Measurements from ENCODE around the gene ABLIM1. TPM values are rescaled to one million over a fixed set of nuclear protein-coding genes. Genes with fewer than 3 reads are reported as not detected.

Gene ABLIM1
- total RNA-seq, 1 experiment from 2014 or later: 62.1 TPM

GRCh38 chr10:114650831-114651230 lies 7.2 kb downstream of the ABLIM1 start:
- no peak for TF ChIP-seq E2F4 (CRISPR knock-in tag; IDR thresholded peaks at IDR 0.05; ENCODE audit: borderline replicate concordance, low read depth)
- H3K27ac Mint-ChIP-seq: no peak overlapping the region
- no peak overlapping the region for H3K4me3 Mint-ChIP-seq
- H3K27me3 Mint-ChIP-seq (ENCODE audit: low read depth): no peaks in the 10 kb centered on the region
- ChIA-PET CTCF (interaction anchor here (1.2 kb wide), 1 partner anchor 44 kb away, joined by 3 read pairs; no protein-coding TSS in a partner anchor), POLR2A (interaction anchor here (0.6 to 0.7 kb wide), 2 partner anchors 9 to 82 kb away, joined by 3 read pairs; no protein-coding TSS in a partner anchor)
- H3K36me3 Mint-ChIP-seq: no peaks in the 10 kb centered on the region
- DNase-seq (ENCODE audit: low spot score): no peak
- H3K4me1 Mint-ChIP-seq: no peaks in the 10 kb centered on the region
- no peak for ATAC-seq
- H3K9me3 Mint-ChIP-seq: no peaks in the 10 kb centered on the region

GRCh38 chr10:114650266-114650665 lies 7.8 kb downstream of the ABLIM1 start:
- no peaks in the 10 kb centered on the region for H3K27me3 Mint-ChIP-seq (ENCODE audit: low read depth)
- no peaks in the 10 kb centered on the region for H3K36me3 Mint-ChIP-seq
- H3K9me3 Mint-ChIP-seq: no peaks in the 10 kb centered on the region
- no peak overlapping the region for H3K4me3 Mint-ChIP-seq
- DNase-seq (ENCODE audit: low spot score) (no peak), ATAC-seq (no peak)
- no peaks in the 10 kb centered on the region for H3K4me1 Mint-ChIP-seq
- POLR2A ChIA-PET: no interaction called here
- CTCF ChIA-PET: interaction anchor here (1.2 kb wide), 1 partner anchor 44 kb away, joined by 3 read pairs; no protein-coding TSS in a partner anchor
- H3K27ac Mint-ChIP-seq: no peak overlapping the region
- no peak for TF ChIP-seq USF2 (CRISPR knock-in tag; IDR thresholded peaks at IDR 0.05)
- no peak for TF ChIP-seq TEAD4 (CRISPR knock-in tag; IDR thresholded peaks at IDR 0.05)
- TF ChIP-seq FOXP1 (CRISPR knock-in tag; IDR thresholded peaks at IDR 0.05; ENCODE audit: borderline replicate concordance): no peak
- TF ChIP-seq ESRRA (CRISPR knock-in tag; IDR thresholded peaks at IDR 0.05; ENCODE audit: borderline replicate concordance): no peak
- no peak for TF ChIP-seq SP1 (CRISPR knock-in tag; conservative IDR thresholded peaks at IDR 0.05)
- no peak for TF ChIP-seq ATF1 (CRISPR knock-in tag; IDR thresholded peaks at IDR 0.05)
- TF ChIP-seq ATF6 (CRISPR knock-in tag; IDR thresholded peaks at IDR 0.05): no peak
- no peak for TF ChIP-seq RELA (CRISPR knock-in tag; IDR thresholded peaks at IDR 0.05; ENCODE audit: borderline replicate concordance)
- no peak for TF ChIP-seq ZNF281 (CRISPR knock-in tag; IDR thresholded peaks at IDR 0.05)
- TF ChIP-seq ZBTB21 (CRISPR knock-in tag; IDR thresholded peaks at IDR 0.05; ENCODE audit: borderline replicate concordance): no peak
- no peak for TF ChIP-seq ZNF532 (CRISPR knock-in tag; IDR thresholded peaks at IDR 0.05; ENCODE audit: borderline replicate concordance)
- no peak for TF ChIP-seq ZBTB43 (CRISPR knock-in tag; IDR thresholded peaks at IDR 0.05)
- no peak for TF ChIP-seq E2F4 (CRISPR knock-in tag; IDR thresholded peaks at IDR 0.05; ENCODE audit: borderline replicate concordance, low read depth)
- TF ChIP-seq HMGXB4 (CRISPR knock-in tag; IDR thresholded peaks at IDR 0.05): no peak
- no peak for TF ChIP-seq NR2C2 (CRISPR knock-in tag; IDR thresholded peaks at IDR 0.05)
